Amniotic epithelial cell (primary cell): ENCODE data around the gene PNPLA6.

Experiments
- DNase-seq: peaks from one replicate; pipeline ENCODE4 v3.0.0-alpha.2; 2010; ENCODE audit warnings: low read depth

The PNPLA6 gene

GRCh38 chr19:7535047-7535997, at the start of gene PNPLA6:
Gene PNPLA6 (plus strand): TSS chr19:7535717. CDS start chr19:7535789, 72 bp downstream.
- peak; percentile 89 for DNase-seq

DNA sequence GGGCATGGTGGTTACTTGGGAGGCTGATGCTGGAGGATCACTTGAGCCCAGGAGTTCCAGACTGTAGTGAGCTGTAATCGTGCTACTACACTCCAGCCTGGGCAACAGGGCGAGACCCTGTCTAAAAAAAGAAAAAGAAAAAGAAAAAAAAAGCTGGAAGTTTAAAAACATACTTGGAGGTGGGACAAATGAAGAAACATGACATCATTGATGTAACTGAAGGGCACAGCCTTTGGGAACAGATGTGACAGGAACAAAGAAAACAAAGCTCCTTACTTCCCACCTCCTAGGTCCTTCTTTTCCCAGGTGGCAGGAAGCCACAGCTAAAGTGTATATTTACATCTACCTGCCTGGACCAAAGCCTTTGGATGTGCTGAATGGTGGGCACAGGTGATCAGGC, 48.6 kb upstream of the PNPLA6 start:
- no peak for DNase-seq

GRCh38 chr19:7488736-7489353, 46.7 kb upstream of the PNPLA6 start, which contains the start of gene PEX11G:
Gene PEX11G (minus strand): TSS chr19:7489035. CDS start chr19:7489010, 25 bp downstream.
- DNase-seq: peak; percentile 73

GRCh38 chr19:7489609-7490044, 45.9 kb upstream of the PNPLA6 start:
- DNase-seq: no peak

DNA sequence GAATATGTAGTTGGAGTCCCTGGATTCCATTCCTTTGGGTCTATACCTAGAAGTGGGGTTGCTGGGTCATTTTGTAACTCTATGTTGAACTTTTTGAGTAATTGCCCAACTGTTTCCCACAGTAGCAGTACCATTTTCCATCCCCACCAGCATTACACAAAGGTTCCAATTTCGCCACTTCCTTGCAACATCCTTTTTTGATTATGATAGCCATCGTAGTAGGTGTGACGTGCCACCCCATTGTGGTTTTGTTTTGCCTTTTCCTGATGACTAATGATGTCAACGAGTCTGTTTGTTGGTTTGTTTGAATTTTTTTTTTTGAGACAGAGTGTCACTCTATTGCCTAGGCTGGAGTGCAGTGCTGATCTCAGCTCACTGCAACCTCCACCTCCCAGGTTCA, 43.4 kb upstream of the PNPLA6 start:
- DNase-seq: peak; percentile 83

DNA sequence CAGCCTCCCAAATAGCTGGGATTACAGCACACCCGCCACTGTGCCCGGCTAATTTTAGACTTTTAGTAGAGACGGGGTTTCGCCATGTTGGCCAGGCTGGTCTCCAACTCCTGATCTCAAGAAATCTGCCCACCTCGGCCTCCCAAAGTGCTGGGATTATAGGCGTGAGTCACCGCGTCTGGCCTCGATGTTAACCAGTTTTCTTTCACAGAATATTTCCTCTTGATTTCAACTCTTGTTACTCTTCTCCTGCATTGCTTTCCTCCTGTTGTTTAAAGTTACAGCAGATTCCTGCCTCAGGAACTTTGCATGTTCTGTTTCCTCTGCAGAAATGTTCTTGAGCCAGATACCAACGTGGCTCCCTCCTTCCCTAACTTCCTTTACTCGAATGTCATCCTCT, 43.0 kb upstream of the PNPLA6 start:
- DNase-seq: peak; percentile 65

GRCh38 chr19:7494416-7495098, 41.0 kb upstream of the PNPLA6 start:
- no peak for DNase-seq

GRCh38 chr19:7497292-7497691, 38.2 kb upstream of the PNPLA6 start:
- no peak for DNase-seq

- peak; percentile 56 for DNase-seq
Measured at GRCh38 chr19:7500811-7501450, 34.6 kb upstream of the PNPLA6 start.

- no peak for DNase-seq
Measured at GRCh38 chr19:7502552-7502951, 33.0 kb upstream of the PNPLA6 start.

DNA sequence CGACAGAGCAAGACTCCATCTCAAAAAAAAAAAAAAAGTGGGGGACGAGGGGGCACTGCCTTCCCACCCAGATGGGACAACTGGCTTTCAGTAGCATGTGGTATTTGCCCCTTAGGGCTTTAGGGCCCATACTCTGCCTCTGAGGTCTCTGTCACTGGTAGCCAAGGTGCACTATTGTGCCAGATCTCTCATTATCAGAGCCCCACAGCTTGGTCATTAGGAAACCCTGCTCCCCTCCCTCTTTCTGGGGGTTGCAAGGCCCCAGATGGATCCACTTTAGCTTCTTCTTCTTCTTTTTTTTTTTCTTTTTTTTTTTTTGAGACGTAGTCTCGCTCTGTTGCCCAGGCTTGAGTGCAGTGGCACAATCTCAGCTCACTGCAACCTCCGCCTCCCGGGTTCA, 30.8 kb upstream of the PNPLA6 start:
- no peak for DNase-seq

GRCh38 chr19:7505288-7505681, 30.2 kb upstream of the PNPLA6 start:
- DNase-seq: no peak

DNA sequence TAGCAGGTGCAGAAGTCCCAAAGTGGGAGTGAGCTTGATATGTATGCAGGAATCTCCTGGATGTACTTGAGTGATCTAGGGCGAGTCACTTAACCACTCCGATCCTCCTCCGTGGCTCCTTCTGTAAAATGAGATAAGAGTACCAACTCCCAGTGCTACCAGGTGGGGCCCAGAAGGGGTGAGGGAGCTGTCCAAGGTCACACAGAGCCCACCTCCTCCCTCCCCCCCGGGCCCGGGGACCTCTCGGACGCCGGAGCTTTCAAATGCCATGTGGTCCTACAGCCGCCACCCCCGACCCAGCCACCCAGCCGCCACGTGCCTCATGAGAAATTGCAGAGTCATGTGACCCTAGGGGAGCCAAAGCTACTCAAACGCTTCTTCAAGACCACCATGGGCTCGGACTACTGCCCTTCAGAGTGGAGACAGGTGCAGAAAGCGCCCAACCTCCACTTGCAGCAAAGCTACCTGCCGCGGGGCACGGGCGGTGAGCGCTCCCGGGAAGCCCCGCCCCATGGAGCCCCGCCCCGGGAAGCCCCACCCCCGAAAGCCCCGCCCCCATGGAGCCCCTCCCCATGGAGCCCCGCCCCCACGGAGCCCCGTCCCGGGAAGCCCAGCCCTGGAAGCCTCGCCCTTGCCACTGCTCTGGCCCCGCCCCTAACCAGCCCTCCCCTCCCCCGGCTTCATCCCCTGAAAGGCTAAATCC, 29.7 kb upstream of the PNPLA6 start:
- DNase-seq: peak; percentile 42

- peak; percentile 93 for DNase-seq
Measured at GRCh38 chr19:7506385-7507328, 28.9 kb upstream of the PNPLA6 start.

GRCh38 chr19:7507884-7508283, 27.6 kb upstream of the PNPLA6 start:
- peak; percentile 85 for DNase-seq

DNA sequence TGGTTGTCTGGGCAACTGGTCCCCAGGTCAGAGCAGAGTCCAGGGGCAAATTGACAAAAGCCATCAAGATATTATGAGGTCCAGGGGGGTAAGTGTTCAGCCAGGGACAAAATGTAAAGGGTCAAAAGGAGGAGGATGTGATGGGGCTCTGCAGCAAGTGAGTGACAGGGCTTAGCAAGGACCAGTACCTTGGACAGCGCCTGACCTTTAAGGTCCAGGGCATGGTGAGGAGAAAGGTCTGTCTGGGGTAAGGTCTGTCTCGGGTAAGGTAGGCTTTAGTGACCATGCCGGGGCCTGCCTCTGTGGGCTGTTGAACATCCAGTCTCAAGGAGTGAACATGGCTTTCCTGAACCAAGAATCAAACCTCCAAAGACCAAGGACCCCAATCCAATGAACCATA, 25.9 kb upstream of the PNPLA6 start:
- no peak for DNase-seq

GRCh38 chr19:7512400-7512851, 23.1 kb upstream of the PNPLA6 start:
- no peak for DNase-seq

- no peak for DNase-seq
Measured at GRCh38 chr19:7513809-7514642, 21.5 kb upstream of the PNPLA6 start.

GRCh38 chr19:7515110-7515644, 20.3 kb upstream of the PNPLA6 start:
- DNase-seq: peak; percentile 44
